ENCODE results near the gene STAB2. TPM values are rescaled to one million over a fixed set of nuclear protein-coding genes. Genes with fewer than 3 reads are reported as not detected.

The STAB2 gene
- total and polyA plus RNA-seq, 2 donors (not counting 1 experiment from before 2014, with no cell fraction given): not detected

- peaks cover 13% of the 10 kb centered on the region for H3K27me3 Mint-ChIP-seq
- no peak overlapping the region for H3K27ac ChIP-seq (ENCODE audit: low read length in 2 of 2)
- H3K27ac Mint-ChIP-seq: no peak overlapping the region
- DNase-seq: no peak
- ATAC-seq (ENCODE audit: low read depth): no peak
- 67% methylated on average over 1 of the region's 6 CpGs for WGBS (ENCODE audit: insufficient coverage)
- H3K36me3 ChIP-seq (replicated peaks in 1 of 2; ENCODE audit: control extremely low read depth in 1 of 2, control insufficient read depth in 1 of 2, extremely low read depth in 1 of 2, insufficient read depth in 2 of 2, low read length in 1 of 2): no peaks in the 10 kb centered on the region
- no peak for TF ChIP-seq EZH2 (IDR thresholded peaks at IDR 0.05; ENCODE audit: borderline replicate concordance, insufficient read depth, low read depth, low read length, poor library complexity, severe bottlenecking)
- no peak overlapping the region for H3K4me3 ChIP-seq (ENCODE audit: control extremely low read depth in 1 of 5, extremely low read depth in 1 of 5, insufficient read depth in 1 of 5, low read depth in 2 of 5, low read length in 4 of 5)
- H4K20me1 ChIP-seq (ENCODE audit: control insufficient read depth, insufficient read depth, low read length, poor library complexity, severe bottlenecking): no peaks in the 10 kb centered on the region
- H3K9me3 ChIP-seq (ENCODE audit: control extremely low read depth in 1 of 3, control insufficient read depth in 2 of 3, insufficient read depth in 1 of 3, low read length in 2 of 3): no peaks in the 10 kb centered on the region
- H3K79me2 ChIP-seq (ENCODE audit: control insufficient read depth, insufficient read depth, low read length): no peaks in the 10 kb centered on the region
- ChIA-PET CTCF (interaction anchor here (0.6 to 7.7 kb wide), 46 partner anchors 9 to 679 kb away, joined by 3 to 260 read pairs (median 5); partner anchors contain the start of gene C12orf42), POLR2A (no interaction called here)
- no peak overlapping the region for H2AFZ ChIP-seq (ENCODE audit: insufficient read depth, low read depth, low read length, poor library complexity, severe bottlenecking)
- no peaks in the 10 kb centered on the region for H3K4me1 ChIP-seq (ENCODE audit: control insufficient read depth in 2 of 2, insufficient read depth in 2 of 2, low read length in 2 of 2)
- peaks cover 0 to 4% (median 0%) of the 10 kb centered on the region in 4 experiments for H3K27me3 ChIP-seq (replicated peaks in 1 of 4; ENCODE audit: control extremely low read depth in 1 of 4, control insufficient read depth in 3 of 4, insufficient read depth in 4 of 4, low read length in 3 of 4)
- H3K4me1 Mint-ChIP-seq: peaks cover 9% of the 10 kb centered on the region
- no peak overlapping the region for H3K4me3 Mint-ChIP-seq
- no peak overlapping the region for H3K9ac ChIP-seq (ENCODE audit: low read length)
- no peaks in the 10 kb centered on the region for H3K9me3 Mint-ChIP-seq (ENCODE audit: insufficient read depth)
- intact Hi-C loops (cut with micrococcal nuclease): loop anchor here (1.0 kb wide), 5 partner anchors 52 to 665 kb away; no protein-coding TSS in a partner anchor
- H3K4me2 ChIP-seq (replicated peaks; ENCODE audit: low read depth, low read length, poor library complexity, severe bottlenecking): no peak overlapping the region
Measured at GRCh38 chr12:103547929-103548328, 39.1 kb upstream of the STAB2 start.

GRCh38 chr12:103548622-103549601, 38.2 kb upstream of the STAB2 start:
- H2AFZ ChIP-seq (ENCODE audit: insufficient read depth, low read depth, low read length, poor library complexity, severe bottlenecking): no peak overlapping the region
- no peak overlapping the region for H3K9ac ChIP-seq (ENCODE audit: low read length)
- POLR2A ChIA-PET: no interaction called here
- DNase-seq: peak; percentile 81
- H3K9me3 Mint-ChIP-seq (ENCODE audit: insufficient read depth): no peaks in the 10 kb centered on the region
- H3K36me3 ChIP-seq (replicated peaks in 1 of 2; ENCODE audit: control extremely low read depth in 1 of 2, control insufficient read depth in 1 of 2, extremely low read depth in 1 of 2, insufficient read depth in 2 of 2, low read length in 1 of 2): no peaks in the 10 kb centered on the region
- WGBS (ENCODE audit: insufficient coverage): 11% methylated on average over 3 of the region's 10 CpGs
- peaks cover 0 to 4% (median 0%) of the 10 kb centered on the region in 4 experiments for H3K27me3 ChIP-seq (replicated peaks in 1 of 4; ENCODE audit: control extremely low read depth in 1 of 4, control insufficient read depth in 3 of 4, insufficient read depth in 4 of 4, low read length in 3 of 4)
- no peak for TF ChIP-seq EZH2 (IDR thresholded peaks at IDR 0.05; ENCODE audit: borderline replicate concordance, insufficient read depth, low read depth, low read length, poor library complexity, severe bottlenecking)
- peak; percentile 98 for TF ChIP-seq CTCF (IDR thresholded peaks at IDR 0.05)
- H3K27ac Mint-ChIP-seq: no peak overlapping the region
- ATAC-seq (ENCODE audit: low read depth): peak; percentile 62
- no peaks in the 10 kb centered on the region for H3K9me3 ChIP-seq (ENCODE audit: control extremely low read depth in 1 of 3, control insufficient read depth in 2 of 3, insufficient read depth in 1 of 3, low read length in 2 of 3)
- H3K79me2 ChIP-seq (ENCODE audit: control insufficient read depth, insufficient read depth, low read length): no peaks in the 10 kb centered on the region
- no peak overlapping the region for H3K27ac ChIP-seq (ENCODE audit: low read length in 2 of 2)
- H3K27me3 Mint-ChIP-seq: peaks cover 14% of the 10 kb centered on the region
- no peak overlapping the region for H3K4me2 ChIP-seq (replicated peaks; ENCODE audit: low read depth, low read length, poor library complexity, severe bottlenecking)
- intact Hi-C loops (cut with micrococcal nuclease): loop anchor here (1.0 kb wide), 5 partner anchors 53 to 666 kb away; no protein-coding TSS in a partner anchor
- peaks cover 9% of the 10 kb centered on the region for H3K4me1 Mint-ChIP-seq
- CTCF ChIA-PET: interaction anchor here (0.6 to 7.7 kb wide), 53 partner anchors 10 to 680 kb away, joined by 3 to 260 read pairs (median 4); partner anchors contain the start of genes C12orf42 and PAH
- H3K4me1 ChIP-seq (ENCODE audit: control insufficient read depth in 2 of 2, insufficient read depth in 2 of 2, low read length in 2 of 2): no peaks in the 10 kb centered on the region
- no peak overlapping the region for H3K4me3 ChIP-seq (ENCODE audit: control extremely low read depth in 1 of 5, extremely low read depth in 1 of 5, insufficient read depth in 1 of 5, low read depth in 2 of 5, low read length in 4 of 5)
- H3K4me3 Mint-ChIP-seq: no peak overlapping the region
- no peaks in the 10 kb centered on the region for H4K20me1 ChIP-seq (ENCODE audit: control insufficient read depth, insufficient read depth, low read length, poor library complexity, severe bottlenecking)
